HepG2 (cell line): ENCODE measurements around the gene GAS2L2. TPM values are rescaled to one million over a fixed set of nuclear protein-coding genes. Genes with fewer than 3 reads are reported as not detected.

Experiments used
- ARID5B ChIP-seq: IDR thresholded peaks from 2 replicates; pipeline ENCODE4 v1.4.0; 2020; ENCODE audit warnings: mild to moderate bottlenecking, missing genetic modification reagents
- ATF2 ChIP-seq: sonication (generic); formaldehyde crosslinking; IDR thresholded peaks from 2 replicates; pipeline ENCODE4 v1.4.0; 2020; ENCODE audit warnings: missing genetic modification reagents
- BCLAF1 ChIP-seq: fragments of 450-650 bp; IDR thresholded peaks from 2 replicates; pipeline ENCODE4 v1.6.1; 2017; ENCODE audit warnings: mild to moderate bottlenecking
- DMAP1 ChIP-seq: IDR thresholded peaks from 2 replicates; pipeline ENCODE4 v1.6.1; 2016
- MIXL1 ChIP-seq: IDR thresholded peaks from 2 replicates; pipeline ENCODE4 v1.6.1; 2016
- PAXIP1 ChIP-seq: sonication (generic); formaldehyde crosslinking; conservative IDR thresholded peaks from 2 replicates; pipeline ENCODE4 v1.4.0; 2020; ENCODE audit warnings: mild to moderate bottlenecking, missing genetic modification reagents, moderate library complexity
- PBX2 ChIP-seq: IDR thresholded peaks from 2 replicates; pipeline ENCODE4 v1.6.1; 2016; ENCODE audit warnings: control low read depth
- PREB ChIP-seq: sonication (generic); formaldehyde crosslinking; IDR thresholded peaks from 2 replicates; pipeline ENCODE4 v1.4.0; 2020; ENCODE audit warnings: missing genetic modification reagents
- TARDBP ChIP-seq: sonication (generic); formaldehyde crosslinking; IDR thresholded peaks from 2 replicates; pipeline ENCODE4 v1.8.0; 2022; ENCODE audit warnings: mild to moderate bottlenecking, missing genetic modification reagents
- TCF7 ChIP-seq: sonication (generic); IDR thresholded peaks from 2 replicates; pipeline ENCODE4 v1.6.1; 2016; ENCODE audit warnings: antibody characterized with exemption, low read depth
- ZBTB44 ChIP-seq: sonication (generic); formaldehyde crosslinking; IDR thresholded peaks from 2 replicates; pipeline ENCODE4 v1.4.0; 2020; ENCODE audit warnings: missing genetic modification reagents
- ZNF335 ChIP-seq: sonication (generic); formaldehyde crosslinking; IDR thresholded peaks from 2 replicates; pipeline ENCODE4 v1.4.0; 2020; ENCODE audit warnings: missing genetic modification reagents
- ZNF580 ChIP-seq: IDR thresholded peaks from 2 replicates; pipeline ENCODE4 v1.6.1; 2016; ENCODE audit warnings: low read depth, borderline replicate concordance
- polyA plus RNA-seq, 8 experiments: library from polyadenylated mRNA; depleted of rRNA in 3 of 8; stranded (reverse) in 7 of 8; unstranded in 1 of 8; fragments of >200 nt; fragmentation: Illumina TruSeq in 4 of 8; extraction: Trizol in 4 of 8; gene quantifications; 2 replicates each; pipeline versions ENCODE4 v1.2.1 to v1.2.3, GENCODE V29; 2011 to 2016; ENCODE audit warnings: low read depth in 4 of 8, missing spikeins in 1 of 8, mixed read lengths in 1 of 8; ENCODE audit not compliant: insufficient read depth in 1 of 8
- total RNA-seq, 5 experiments: library from RNA; depleted of rRNA; stranded (reverse); fragments of >200 nt; fragmentation: Illumina TruSeq; extraction: Trizol; gene quantifications; 2 replicates each; pipeline ENCODE4 v1.2.3, GENCODE V29; 2016; ENCODE audit warnings: low read depth in 1 of 5

The GAS2L2 gene
- total and polyA plus RNA-seq, 2 of the 13 experiments (the other 11 are each of a cell fraction or from before 2014, with no cell fraction given), result not detected

GRCh38 chr17:35743626-35744328, 9.3 kb downstream of the GAS2L2 start (continued):
- TF ChIP-seq ZBTB44 (CRISPR knock-in tag), result no peak
- no peak for TF ChIP-seq ATF2 (CRISPR knock-in tag)
- no peak for TF ChIP-seq TCF7
- no peak for TF ChIP-seq BCLAF1
- TF ChIP-seq PREB (CRISPR knock-in tag), result no peak
- no peak for TF ChIP-seq PAXIP1 (CRISPR knock-in tag)
- no peak for TF ChIP-seq ZNF580 (CRISPR knock-in tag)
- no peak for TF ChIP-seq ZNF335 (CRISPR knock-in tag)
- no peak for TF ChIP-seq TARDBP (CRISPR knock-in tag)
- TF ChIP-seq ARID5B, result no peak
- no peak for TF ChIP-seq DMAP1
- no peak for TF ChIP-seq MIXL1
- TF ChIP-seq PBX2, result no peak
